ENCODE measurements around the gene UGT1A1. TPM values are rescaled to one million over a fixed set of nuclear protein-coding genes. Genes with fewer than 3 reads are reported as not detected.

The UGT1A1 gene
- total RNA-seq, 1 donor from 2014 or later: not detected

DNA sequence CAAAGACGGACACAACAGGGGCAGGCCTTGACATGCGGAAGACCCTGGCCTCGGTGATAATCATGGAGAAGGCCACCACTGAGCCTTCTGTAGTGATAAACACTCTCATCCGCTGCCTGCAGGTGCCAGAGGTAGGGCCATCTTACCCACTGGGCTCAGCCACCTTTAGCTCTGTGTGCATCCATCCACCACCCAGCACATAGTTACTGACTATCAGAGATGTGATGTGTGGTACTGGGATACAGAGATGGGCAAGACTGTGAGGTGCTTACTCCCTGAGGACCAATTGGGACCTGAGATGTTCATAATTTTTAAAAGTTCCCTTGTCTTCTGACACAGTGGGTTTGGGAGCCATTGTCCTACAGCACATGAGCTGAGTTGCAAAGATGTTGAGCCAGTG lies 19.7 kb downstream of the UGT1A1 start:
- TF ChIP-seq, protein P1, sequence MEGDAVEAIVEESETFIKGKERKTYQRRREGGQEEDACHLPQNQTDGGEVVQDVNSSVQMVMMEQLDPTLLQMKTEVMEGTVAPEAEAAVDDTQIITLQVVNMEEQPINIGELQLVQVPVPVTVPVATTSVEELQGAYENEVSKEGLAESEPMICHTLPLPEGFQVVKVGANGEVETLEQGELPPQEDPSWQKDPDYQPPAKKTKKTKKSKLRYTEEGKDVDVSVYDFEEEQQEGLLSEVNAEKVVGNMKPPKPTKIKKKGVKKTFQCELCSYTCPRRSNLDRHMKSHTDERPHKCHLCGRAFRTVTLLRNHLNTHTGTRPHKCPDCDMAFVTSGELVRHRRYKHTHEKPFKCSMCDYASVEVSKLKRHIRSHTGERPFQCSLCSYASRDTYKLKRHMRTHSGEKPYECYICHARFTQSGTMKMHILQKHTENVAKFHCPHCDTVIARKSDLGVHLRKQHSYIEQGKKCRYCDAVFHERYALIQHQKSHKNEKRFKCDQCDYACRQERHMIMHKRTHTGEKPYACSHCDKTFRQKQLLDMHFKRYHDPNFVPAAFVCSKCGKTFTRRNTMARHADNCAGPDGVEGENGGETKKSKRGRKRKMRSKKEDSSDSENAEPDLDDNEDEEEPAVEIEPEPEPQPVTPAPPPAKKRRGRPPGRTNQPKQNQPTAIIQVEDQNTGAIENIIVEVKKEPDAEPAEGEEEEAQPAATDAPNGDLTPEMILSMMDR (IDR thresholded peaks at IDR 0.05): no peak
- no peak for ATAC-seq (ENCODE audit: low read depth)
- Mint-ChIP-seq H3K9me3 (peaks cover 12% of the 10 kb centered on the region), H3K27ac (no peak overlapping the region), H3K36me3 (ENCODE audit: low read depth) (no peaks in the 10 kb centered on the region), H3K4me3 (no peak overlapping the region), H3K27me3 (peaks cover 29% of the 10 kb centered on the region), H3K4me1 (no peaks in the 10 kb centered on the region)
- ChIA-PET CTCF (no interaction called here), POLR2A (no interaction called here)
- intact Hi-C loops (cut with micrococcal nuclease): no loop called here
- no peak for DNase-seq

DNA sequence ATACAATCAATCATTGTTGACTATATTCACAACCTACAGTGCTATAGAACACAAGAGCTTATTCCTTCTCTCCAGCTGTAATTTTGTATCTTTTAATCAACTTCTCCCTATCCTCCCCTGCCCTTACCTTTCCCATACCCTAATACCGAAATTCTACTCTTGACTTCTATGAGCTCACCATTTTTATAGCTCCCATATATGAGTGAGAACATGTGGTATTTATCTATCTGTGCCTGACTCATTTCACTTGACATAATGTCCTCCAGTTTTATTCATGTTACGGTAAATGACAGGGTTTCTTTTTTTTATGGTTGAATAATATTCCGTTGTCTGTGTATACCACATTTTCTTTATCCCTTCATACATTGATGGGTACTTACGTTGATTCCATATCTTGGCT lies 20.7 kb downstream of the UGT1A1 start:
- Mint-ChIP-seq H3K4me1 (no peaks in the 10 kb centered on the region), H3K36me3 (ENCODE audit: low read depth) (no peaks in the 10 kb centered on the region), H3K9me3 (peaks cover 11% of the 10 kb centered on the region), H3K27ac (no peak overlapping the region), H3K27me3 (peaks cover 24% of the 10 kb centered on the region), H3K4me3 (no peak overlapping the region)
- POLR2A ChIA-PET: no interaction called here
- TF ChIP-seq, protein P1 (IDR thresholded peaks at IDR 0.05): no peak
- intact Hi-C loops (cut with micrococcal nuclease): no loop called here
- CTCF ChIA-PET: no interaction called here
- no peak for DNase-seq
- ATAC-seq (ENCODE audit: low read depth): no peak

DNA sequence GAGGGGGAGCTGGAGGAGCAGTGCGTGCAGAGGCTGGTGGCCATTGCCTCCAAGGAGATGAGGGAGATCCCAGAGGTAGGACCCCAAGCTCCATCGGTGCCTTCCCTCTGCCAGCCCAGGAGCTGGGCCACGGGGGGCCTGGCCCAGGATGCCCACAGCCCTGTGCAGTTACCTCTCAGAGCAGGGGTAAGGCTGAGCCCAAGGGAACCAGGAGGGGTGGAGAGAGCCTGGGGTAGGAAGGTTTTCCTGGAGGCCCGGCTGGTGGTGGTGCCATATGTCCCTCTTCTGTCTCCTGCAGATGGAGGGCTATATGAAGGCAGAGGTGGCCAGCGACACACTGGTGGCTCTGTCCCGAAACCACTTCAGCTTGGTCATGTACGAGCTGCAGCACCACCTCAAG lies 29.5 kb downstream of the UGT1A1 start:
- Mint-ChIP-seq H3K4me3 (no peak overlapping the region), H3K27ac (no peak overlapping the region), H3K4me1 (no peaks in the 10 kb centered on the region), H3K36me3 (ENCODE audit: low read depth) (no peaks in the 10 kb centered on the region), H3K27me3 (peaks cover 7% of the 10 kb centered on the region), H3K9me3 (peaks cover 2% of the 10 kb centered on the region)
- POLR2A ChIA-PET: no interaction called here
- TF ChIP-seq, protein P1 (IDR thresholded peaks at IDR 0.05): no peak
- DNase-seq (no peak), ATAC-seq (ENCODE audit: low read depth) (no peak)
- CTCF ChIA-PET: no interaction called here
- intact Hi-C loops (cut with micrococcal nuclease): no loop called here

DNA sequence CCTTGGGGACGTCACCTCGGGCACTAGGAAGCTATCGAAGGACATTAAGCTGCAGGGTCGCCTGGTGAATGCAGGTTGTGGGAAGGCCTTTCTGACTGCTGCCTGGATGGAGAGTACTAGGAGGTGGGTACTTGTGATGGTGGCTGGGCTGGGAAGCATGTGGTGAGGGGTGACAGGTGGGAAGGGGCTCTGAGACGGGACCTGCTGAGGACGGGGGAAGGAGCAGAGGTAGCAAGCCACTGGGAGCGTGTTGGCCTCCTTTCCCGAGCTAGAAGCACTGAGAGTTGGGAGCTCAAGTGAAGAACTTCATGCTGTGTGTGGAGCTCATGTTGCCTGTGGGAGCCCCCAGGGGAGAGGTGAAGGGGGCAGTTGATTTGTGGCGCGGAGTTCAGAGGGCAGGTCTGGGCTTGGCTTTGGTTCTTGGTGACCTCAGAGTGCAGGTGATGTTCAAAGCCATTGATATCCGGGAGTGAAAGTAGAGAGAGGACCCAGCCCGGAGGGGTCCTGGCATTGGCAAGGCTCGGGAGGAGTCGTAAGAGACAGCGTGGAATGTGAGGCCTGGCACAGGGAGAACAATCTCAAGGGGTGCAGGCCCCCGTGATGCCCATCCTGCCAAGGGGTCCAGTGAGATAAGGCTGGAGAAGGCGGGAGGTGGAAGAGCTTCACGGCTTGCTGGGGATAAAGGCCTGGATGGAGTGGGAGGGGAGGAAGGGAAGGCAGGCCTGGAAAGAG lies 31.2 kb downstream of the UGT1A1 start:
- CTCF ChIA-PET: no interaction called here
- Mint-ChIP-seq H3K4me1 (no peaks in the 10 kb centered on the region), H3K36me3 (ENCODE audit: low read depth) (no peaks in the 10 kb centered on the region), H3K4me3 (no peak overlapping the region), H3K27ac (no peak overlapping the region), H3K9me3 (no peaks in the 10 kb centered on the region), H3K27me3 (peaks cover 7% of the 10 kb centered on the region)
- no peak for ATAC-seq (ENCODE audit: low read depth)
- POLR2A ChIA-PET: no interaction called here
- TF ChIP-seq, protein P1 (IDR thresholded peaks at IDR 0.05): no peak
- DNase-seq: no peak
- intact Hi-C loops (cut with micrococcal nuclease): no loop called here

DNA sequence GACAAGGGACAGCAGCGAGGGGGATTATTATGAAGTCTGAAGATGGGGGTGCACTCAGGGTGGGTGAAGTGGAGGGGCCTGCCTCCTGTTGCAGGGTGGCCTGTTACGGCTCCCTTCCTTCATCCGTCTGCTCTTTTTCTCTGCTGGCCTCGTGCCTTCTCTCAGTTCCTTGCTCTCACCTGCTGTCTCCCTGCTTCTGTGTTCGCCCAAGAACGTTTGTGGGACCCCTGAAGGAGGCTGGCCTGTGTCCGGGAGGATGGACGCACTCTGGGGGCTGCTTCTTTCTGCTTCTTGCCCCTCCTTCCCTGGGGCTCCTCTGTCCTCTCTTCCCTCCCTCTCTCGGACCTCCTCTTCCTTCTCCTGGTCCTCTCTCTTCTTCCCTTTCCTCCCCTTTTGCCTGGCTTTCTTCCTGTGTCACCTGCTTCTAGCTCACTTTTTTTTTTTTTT lies 31.8 kb downstream of the UGT1A1 start:
- ATAC-seq (ENCODE audit: low read depth) (no peak), DNase-seq (no peak)
- intact Hi-C loops (cut with micrococcal nuclease): no loop called here
- POLR2A ChIA-PET: no interaction called here
- H3K4me1 Mint-ChIP-seq: no peaks in the 10 kb centered on the region
- no peaks in the 10 kb centered on the region for H3K36me3 Mint-ChIP-seq (ENCODE audit: low read depth)
- TF ChIP-seq, protein P1 (IDR thresholded peaks at IDR 0.05): no peak
- H3K9me3 Mint-ChIP-seq: no peaks in the 10 kb centered on the region
- CTCF ChIA-PET: no interaction called here
- no peak overlapping the region for H3K27ac Mint-ChIP-seq
- no peak overlapping the region for H3K4me3 Mint-ChIP-seq
- H3K27me3 Mint-ChIP-seq: peaks cover 7% of the 10 kb centered on the region
